ENCODE measurements around the gene PEPD. TPM values are rescaled to one million over a fixed set of nuclear protein-coding genes. Genes with fewer than 3 reads are reported as not detected.

Gene PEPD
- total RNA-seq, 1 donor from 2014 or later, result 78.8 TPM

- no peak for DNase-seq
Observed at GRCh38 chr19:33456076-33456844, 65.3 kb downstream of the PEPD start.

GRCh38 chr19:33453265-33453664 lies 68.3 kb downstream of the PEPD start:
- DNase-seq, result no peak

GRCh38 chr19:33450689-33451088 lies 70.9 kb downstream of the PEPD start:
- no peak for DNase-seq

- DNase-seq, result no peak
Observed at GRCh38 chr19:33449799-33450198, 71.8 kb downstream of the PEPD start.

DNA sequence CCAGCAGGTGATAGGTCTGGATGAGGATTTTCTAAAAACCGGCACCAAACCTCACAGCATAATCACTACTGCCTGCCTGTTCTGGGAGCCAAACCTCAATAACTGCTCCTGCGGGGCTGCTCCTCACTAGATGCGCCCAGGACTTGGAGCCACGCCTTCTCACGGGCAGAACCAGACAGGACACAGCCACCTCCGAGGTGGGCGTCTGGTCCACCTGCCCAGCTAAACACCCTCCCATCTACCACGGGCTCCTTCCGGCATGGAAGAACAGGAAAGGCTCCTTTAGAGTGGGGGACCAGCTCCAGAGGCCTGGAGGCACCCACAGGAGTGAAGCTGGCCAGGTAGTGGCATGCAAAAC lies 73.5 kb downstream of the PEPD start:
- no peak for DNase-seq

DNA sequence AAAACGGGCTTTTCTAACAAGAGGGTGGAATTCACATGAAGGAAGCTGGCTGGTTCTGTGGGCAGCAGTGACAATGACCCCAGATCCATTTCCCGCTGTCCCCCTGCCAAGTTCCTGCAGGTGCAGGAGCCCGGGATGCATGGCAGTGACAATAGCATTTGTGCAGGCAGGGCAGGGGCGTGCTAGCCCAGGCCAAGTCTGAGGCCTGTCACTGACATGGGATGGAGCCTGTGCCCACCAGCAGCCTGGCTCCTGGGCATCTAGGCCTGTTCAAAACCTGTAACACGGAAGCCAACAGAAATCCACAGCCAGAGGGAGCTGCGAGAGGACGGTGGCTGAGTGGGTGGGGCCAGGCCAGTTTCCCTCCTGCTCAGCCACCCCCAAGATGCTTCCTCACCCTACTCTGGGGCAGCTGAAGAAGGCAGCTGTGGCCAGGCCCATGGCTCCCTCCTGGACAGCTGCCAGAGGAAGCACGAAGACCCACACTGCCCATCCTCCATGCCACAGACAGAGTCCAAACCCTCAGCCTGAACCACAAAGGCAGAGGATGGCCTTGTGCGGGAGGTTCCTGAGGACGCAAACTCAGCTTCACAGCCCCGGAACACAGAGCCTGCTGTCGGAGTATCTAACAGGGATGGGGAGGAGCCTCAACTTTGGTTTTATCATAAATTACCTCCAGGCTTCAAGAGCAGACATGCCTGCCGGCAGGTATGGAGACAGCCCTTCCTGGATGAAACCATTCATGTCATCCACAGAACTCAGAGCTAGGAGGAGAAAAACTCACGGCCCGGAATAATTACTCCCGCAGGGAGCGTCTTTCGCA lies 74.0 kb downstream of the PEPD start:
- DNase-seq, result no peak

- no peak for DNase-seq
Observed at GRCh38 chr19:33446330-33447293, 75.0 kb downstream of the PEPD start.

DNA sequence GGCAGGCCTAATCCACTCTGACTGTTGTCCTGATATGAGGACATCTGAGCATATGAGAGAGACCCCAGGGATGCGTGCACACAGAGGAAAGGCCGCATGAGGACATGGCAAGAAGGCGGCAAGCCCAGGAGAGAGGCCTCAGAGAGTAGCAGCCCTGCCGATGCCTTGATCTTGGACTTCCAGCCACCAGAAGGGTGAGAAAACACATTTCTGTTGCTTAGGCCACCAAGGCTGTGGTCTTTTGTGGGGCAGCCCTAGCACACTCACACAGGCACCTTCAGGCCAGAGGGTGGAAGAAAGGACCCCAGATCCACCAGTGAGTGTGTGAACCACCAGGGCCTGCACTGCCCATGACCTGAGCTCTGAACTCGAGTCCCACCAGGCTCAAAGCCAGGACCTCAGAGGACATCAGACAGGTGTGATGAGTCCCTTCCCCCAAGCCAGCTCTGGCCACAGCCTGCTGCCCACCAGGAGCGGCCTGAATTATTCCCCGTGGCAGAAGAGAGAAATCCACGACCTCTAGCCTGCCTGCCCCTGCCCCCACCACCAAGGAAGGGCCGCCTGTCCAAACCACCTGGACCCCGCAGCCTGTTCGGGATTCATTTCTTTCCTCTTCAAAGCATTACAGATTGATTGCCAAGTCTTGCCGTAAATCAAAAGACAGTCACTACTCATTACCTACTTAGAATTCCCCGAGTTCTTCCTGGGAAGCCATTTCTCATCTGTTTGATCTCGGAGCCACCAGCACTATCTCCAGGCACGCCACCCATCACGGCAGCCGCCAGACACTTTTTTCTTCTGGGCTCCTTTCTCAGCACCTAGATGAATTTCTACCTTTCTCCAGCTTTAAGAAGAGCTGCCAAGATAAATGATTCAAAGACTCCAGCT lies 75.9 kb downstream of the PEPD start:
- DNase-seq, result no peak

GRCh38 chr19:33444562-33445441 lies 76.8 kb downstream of the PEPD start:
- DNase-seq, result no peak

DNA sequence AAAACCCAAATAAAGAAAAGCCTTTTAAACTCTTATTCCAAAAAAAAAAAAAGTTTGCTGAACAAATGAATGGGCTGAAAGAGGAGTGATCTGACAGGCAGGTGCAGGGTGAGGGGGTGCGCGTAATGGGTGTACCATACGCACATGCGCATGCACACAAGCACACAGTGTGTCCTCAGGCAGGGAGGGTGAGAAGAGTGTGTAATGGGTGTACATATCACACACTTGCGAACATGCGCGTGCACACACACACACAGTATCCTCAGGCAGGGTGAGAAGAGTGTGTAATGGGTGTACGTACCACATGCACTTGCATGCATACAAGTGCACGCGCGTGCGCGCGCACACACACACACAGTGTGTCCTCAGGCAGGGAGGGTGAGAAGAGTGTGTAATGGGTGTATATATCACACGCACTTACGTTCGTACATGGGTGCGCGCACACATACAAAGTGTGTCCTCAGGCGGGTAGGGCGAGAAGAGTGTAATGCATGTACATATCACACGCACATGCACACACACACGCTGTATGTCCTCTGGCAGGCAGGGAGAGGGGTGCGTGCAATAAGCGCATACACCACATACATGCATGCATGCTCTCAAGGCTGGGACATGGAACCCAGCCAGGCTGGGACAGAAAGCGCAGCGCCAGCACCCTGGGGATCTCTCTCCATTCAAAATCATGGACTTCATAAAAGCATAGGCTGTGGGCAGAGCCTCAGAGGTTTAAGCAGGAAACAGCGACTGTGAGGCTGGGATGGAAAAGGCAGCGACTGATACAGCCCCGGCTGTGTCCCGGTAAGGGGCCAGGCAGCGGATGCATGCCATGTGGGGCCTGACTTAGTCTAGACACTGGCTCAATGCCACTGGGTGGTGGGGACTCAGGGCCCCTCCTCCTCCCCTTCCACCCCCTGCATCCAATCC lies 77.7 kb downstream of the PEPD start:
- no peak for DNase-seq

GRCh38 chr19:33442706-33443105 lies 78.9 kb downstream of the PEPD start:
- no peak for DNase-seq

DNA sequence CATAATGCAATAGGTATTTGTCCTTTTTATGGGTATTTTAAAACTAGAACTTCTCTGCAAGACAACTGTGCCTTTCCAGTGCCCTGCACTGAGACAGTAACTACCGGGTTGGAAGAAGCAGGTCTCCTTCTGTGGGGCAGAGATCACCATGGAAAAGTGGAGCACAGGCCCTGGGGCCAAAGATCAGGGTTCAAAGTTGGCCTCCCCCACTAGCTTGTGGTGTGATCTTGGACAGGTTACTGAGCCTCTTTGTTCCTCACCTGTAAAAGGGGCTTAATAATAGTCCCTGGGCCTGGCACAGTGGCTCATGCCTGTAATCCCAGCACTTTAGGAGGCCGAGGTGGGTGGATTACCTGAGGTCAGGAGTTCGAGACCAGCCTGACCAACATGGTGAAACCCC lies 79.8 kb downstream of the PEPD start:
- no peak for DNase-seq

GRCh38 chr19:33441277-33441699 lies 80.3 kb downstream of the PEPD start:
- DNase-seq, result no peak

- no peak for DNase-seq
Observed at GRCh38 chr19:33440682-33441081, 80.9 kb downstream of the PEPD start.

DNA sequence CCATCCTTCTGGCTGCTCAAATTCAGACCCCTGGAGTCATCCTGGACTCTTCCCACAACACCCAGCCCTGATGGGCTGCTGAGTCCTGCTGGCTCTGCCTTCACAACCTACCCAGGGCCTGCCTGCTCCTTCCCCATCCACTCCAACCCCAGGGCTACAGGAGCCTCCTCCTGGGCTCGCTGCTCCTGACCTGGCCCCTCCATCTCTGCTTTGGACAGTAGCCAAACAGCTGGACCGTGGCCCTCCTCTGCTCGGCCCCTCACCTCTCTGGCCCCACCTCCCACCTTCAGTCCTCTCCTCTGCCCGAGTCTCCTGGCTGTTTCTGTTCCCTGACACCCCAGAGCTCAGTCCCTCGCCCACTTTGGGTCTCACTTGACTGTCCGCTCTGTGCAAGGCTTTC lies 81.3 kb downstream of the PEPD start:
- DNase-seq, result no peak

- no peak for DNase-seq
Observed at GRCh38 chr19:33438987-33439781, 82.4 kb downstream of the PEPD start.

DNA sequence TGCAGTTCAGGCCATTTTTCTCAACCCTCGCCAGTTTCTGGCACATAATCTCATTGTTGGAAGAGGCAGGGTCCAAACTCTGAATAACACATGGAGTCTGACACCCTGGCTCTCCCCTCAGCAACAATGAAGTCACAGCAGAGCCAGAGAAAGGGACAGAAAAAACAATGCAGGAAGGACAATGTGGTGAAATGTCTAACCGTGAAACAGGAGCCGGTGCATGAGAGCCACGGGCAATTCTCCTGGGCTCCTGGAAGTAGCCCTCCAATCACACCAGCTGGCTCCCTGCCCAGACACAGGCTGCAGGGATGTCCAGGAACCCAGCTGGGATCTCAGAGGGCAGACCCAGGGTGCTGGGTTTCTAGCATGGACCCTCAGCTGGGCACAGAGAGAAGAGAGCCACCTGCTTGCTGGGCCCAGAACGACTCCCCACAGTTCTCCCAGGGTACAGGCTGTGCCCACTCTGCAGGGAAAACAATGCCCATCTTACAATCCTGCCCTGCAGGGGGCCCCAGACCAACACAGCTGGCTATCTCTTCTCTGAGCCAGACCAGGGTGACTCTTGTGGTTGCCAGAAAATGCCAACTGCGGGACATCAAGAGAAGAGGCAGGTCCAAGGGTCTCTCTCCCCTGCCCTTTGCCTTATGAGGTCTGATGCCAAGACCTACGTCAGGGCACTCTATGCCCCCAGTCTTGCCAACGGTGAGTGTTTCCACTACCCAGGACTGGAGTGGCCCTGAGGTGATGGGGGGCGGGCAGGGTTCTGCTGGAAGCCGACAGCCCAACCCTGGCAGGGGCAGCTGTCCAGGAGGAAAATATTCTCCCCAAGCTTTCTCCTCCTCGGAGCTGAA lies 83.5 kb downstream of the PEPD start:
- DNase-seq, result peak; percentile 33

GRCh38 chr19:33437393-33437820 lies 84.2 kb downstream of the PEPD start:
- no peak for DNase-seq

All from dermis blood vessel endothelial cell (primary cell).